ENCODE measurements around the gene LRTM1.

Gene LRTM1

GRCh38 chr3:54889731-54890130, 38.1 kb downstream of the LRTM1 start:
- DNase-seq, result no peak

- DNase-seq, result no peak
Observed at GRCh38 chr3:54888873-54889272, 39.0 kb downstream of the LRTM1 start.

- DNase-seq, result no peak
Observed at GRCh38 chr3:54888162-54888561, 39.7 kb downstream of the LRTM1 start.

- DNase-seq, result no peak
Observed at GRCh38 chr3:54882129-54882833, 45.6 kb downstream of the LRTM1 start.

- no peak for DNase-seq
Observed at GRCh38 chr3:54878145-54878544, 49.7 kb downstream of the LRTM1 start.

GRCh38 chr3:54877730-54878129, 50.1 kb downstream of the LRTM1 start:
- DNase-seq, result no peak

GRCh38 chr3:54876694-54877093, 51.2 kb downstream of the LRTM1 start:
- DNase-seq, result no peak

GRCh38 chr3:54875596-54876268, 52.1 kb downstream of the LRTM1 start:
- no peak for DNase-seq

- DNase-seq, result no peak
Observed at GRCh38 chr3:54874816-54875556, 52.9 kb downstream of the LRTM1 start.

GRCh38 chr3:54873059-54874010, 54.5 kb downstream of the LRTM1 start:
- DNase-seq, result no peak

- DNase-seq, result no peak
Observed at GRCh38 chr3:54871867-54872266, 56.0 kb downstream of the LRTM1 start.

- DNase-seq, result peak; percentile 58
Observed at GRCh38 chr3:54870423-54870822, 57.4 kb downstream of the LRTM1 start.
